ENCODE measurements around the gene FNDC3B.

FNDC3B gene

GRCh38 chr3:172448661-172449465, 409.5 kb downstream of the FNDC3B start:
- no peak for DNase-seq (ENCODE audit: low read depth)
- TF ChIP-seq, protein P1, sequence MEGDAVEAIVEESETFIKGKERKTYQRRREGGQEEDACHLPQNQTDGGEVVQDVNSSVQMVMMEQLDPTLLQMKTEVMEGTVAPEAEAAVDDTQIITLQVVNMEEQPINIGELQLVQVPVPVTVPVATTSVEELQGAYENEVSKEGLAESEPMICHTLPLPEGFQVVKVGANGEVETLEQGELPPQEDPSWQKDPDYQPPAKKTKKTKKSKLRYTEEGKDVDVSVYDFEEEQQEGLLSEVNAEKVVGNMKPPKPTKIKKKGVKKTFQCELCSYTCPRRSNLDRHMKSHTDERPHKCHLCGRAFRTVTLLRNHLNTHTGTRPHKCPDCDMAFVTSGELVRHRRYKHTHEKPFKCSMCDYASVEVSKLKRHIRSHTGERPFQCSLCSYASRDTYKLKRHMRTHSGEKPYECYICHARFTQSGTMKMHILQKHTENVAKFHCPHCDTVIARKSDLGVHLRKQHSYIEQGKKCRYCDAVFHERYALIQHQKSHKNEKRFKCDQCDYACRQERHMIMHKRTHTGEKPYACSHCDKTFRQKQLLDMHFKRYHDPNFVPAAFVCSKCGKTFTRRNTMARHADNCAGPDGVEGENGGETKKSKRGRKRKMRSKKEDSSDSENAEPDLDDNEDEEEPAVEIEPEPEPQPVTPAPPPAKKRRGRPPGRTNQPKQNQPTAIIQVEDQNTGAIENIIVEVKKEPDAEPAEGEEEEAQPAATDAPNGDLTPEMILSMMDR (IDR thresholded peaks at IDR 0.05; ENCODE audit: low read depth, low read length, missing control alignments) = no peak
- in situ Hi-C loops (cut with HindIII; ENCODE audit: low sequenced_read_pairs) = no loop called here
- H3K4me3 ChIP-seq (ENCODE audit: low read depth, low read length) = no peak overlapping the region

- TF ChIP-seq, protein P1 (IDR thresholded peaks at IDR 0.05; ENCODE audit: low read depth, low read length, missing control alignments) = no peak
- in situ Hi-C loops (cut with HindIII; ENCODE audit: low sequenced_read_pairs) = no loop called here
- peak overlapping the region; percentile 13 for H3K4me3 ChIP-seq (ENCODE audit: low read depth, low read length)
- no peak for DNase-seq (ENCODE audit: low read depth)
Observed at GRCh38 chr3:172449466-172450149, 410.2 kb downstream of the FNDC3B start.

Measured in astrocyte of the cerebellum (primary cell).